ENCODE results near the gene CD19. TPM values are rescaled to one million over a fixed set of nuclear protein-coding genes. Genes with fewer than 3 reads are reported as not detected.

The CD19 gene
- total and polyA plus RNA-seq, 12 donors, result 0.06 to 0.19 TPM; not detected in 10

DNA sequence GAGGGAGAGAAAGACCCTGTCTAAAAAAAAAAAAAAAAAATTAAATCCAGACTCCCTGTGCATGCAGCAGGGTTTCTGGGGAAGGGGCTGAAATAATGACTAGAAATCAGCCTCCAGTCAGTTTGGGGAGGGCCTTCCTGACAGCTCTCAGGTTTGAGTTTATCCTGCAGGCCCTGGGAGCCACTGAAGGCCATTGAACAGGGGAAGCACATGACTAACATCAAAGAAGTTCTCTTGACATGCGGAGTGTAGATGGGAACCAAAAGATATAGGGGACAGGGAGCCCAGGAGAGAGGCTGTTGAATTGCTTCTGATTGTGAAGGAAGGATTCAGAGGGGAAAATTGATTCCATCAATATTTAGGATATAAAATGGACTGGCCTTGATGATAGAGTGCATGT is 4.0 kb upstream of the CD19 start:
- TF ChIP-seq, protein P1, sequence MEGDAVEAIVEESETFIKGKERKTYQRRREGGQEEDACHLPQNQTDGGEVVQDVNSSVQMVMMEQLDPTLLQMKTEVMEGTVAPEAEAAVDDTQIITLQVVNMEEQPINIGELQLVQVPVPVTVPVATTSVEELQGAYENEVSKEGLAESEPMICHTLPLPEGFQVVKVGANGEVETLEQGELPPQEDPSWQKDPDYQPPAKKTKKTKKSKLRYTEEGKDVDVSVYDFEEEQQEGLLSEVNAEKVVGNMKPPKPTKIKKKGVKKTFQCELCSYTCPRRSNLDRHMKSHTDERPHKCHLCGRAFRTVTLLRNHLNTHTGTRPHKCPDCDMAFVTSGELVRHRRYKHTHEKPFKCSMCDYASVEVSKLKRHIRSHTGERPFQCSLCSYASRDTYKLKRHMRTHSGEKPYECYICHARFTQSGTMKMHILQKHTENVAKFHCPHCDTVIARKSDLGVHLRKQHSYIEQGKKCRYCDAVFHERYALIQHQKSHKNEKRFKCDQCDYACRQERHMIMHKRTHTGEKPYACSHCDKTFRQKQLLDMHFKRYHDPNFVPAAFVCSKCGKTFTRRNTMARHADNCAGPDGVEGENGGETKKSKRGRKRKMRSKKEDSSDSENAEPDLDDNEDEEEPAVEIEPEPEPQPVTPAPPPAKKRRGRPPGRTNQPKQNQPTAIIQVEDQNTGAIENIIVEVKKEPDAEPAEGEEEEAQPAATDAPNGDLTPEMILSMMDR (IDR thresholded peaks at IDR 0.05), result no peak
- Histone ChIP-seq H3K27ac (no peak overlapping the region), H3K36me3 (peaks cover 0 to 8% (median 0%) of the 10 kb centered on the region in 9 donors), H3K9me3 (no peaks in the 10 kb centered on the region), H3K4me1 (peaks cover 2 to 20% (median 11%) of the 10 kb centered on the region in 9 donors), H3K27me3 (no peaks in the 10 kb centered on the region), H3K4me3 (no peak overlapping the region)
- WGBS, 2 donors, result 83 to 86% methylated on average over 1 of the region's 1 CpG
- no peak for DNase-seq
- intact Hi-C loops (cut with DNase I), result loop anchor here in 6 of 10 donors (5.0 to 10.0 kb wide), 5 partner anchors 53 to 443 kb away; partner anchors contain the start of genes SH2B1 (in 3 of the 6), ATP2A1 (in 2 of the 6) and ATXN2L (in 2 of the 6)
- ATAC-seq, result no peak

DNA sequence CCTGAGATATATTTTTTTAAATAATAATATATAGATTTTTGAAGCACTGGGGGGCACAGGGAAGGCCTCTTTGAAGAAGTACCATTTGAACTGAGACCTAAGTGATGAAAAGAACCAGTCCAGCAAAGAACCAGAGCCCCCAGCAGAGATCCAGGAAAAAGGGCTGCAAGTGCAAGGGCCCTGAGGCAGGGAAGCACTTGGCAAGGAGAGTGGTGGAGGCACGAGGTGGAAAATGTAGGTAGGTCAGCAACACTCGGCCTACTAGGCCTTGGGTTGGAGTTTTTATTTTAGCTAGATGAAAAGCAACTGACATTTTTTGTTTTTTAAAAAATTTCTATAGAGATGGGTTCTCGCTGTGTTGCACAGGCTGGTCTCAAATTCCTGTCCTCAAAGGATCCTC is 1.6 kb upstream of the CD19 start:
- Histone ChIP-seq H3K4me1 (peaks cover 0 to 9% (median 3%) of the 10 kb centered on the region in 9 donors), H3K4me3 (no peak overlapping the region), H3K36me3 (no peaks in the 10 kb centered on the region), H3K27me3 (no peaks in the 10 kb centered on the region), H3K27ac (no peak overlapping the region), H3K9me3 (no peaks in the 10 kb centered on the region)
- no peak for ATAC-seq
- DNase-seq, result no peak
- TF ChIP-seq, protein P1 (IDR thresholded peaks at IDR 0.05), result no peak
- 89 to 93% methylated on average over 3 of the region's 3 CpGs for WGBS, 2 donors
- intact Hi-C loops (cut with DNase I), result loop anchor here in 1 of 10 donors (10.0 kb wide), 1 partner anchor 105 kb away; the partner anchor contains the start of gene ATXN2L

DNA sequence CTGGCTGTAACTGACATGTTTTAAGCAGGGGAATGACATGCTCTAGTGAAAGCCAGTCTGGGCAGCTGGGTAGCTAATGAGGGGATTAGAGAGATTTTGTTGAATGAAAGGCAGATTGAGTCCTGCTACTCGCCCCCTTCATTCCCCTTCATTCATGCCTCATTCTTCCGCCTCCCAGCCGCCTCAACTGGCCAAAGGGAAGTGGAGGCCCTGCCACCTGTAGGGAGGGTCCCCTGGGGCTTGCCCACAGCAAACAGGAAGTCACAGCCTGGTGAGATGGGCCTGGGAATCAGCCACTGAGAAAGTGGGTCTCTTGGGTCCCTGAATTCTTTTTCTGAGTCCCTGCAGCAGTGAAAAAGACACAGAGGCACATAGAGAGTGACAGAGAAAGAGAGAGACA is 1.1 kb upstream of the CD19 start:
- H3K9me3 ChIP-seq, result no peaks in the 10 kb centered on the region
- no peak for DNase-seq
- no peaks in the 10 kb centered on the region for H3K27me3 ChIP-seq
- no peak for ATAC-seq
- TF ChIP-seq, protein P1 (IDR thresholded peaks at IDR 0.05), result no peak
- intact Hi-C loops (cut with DNase I), result loop anchor here in 1 of 10 donors (10.0 kb wide), 1 partner anchor 106 kb away; the partner anchor contains the start of gene ATXN2L
- no peak overlapping the region for H3K4me3 ChIP-seq
- 66 to 79% methylated on average over 3 of the region's 3 CpGs for WGBS, 2 donors
- no peaks in the 10 kb centered on the region for H3K36me3 ChIP-seq
- peaks cover 0 to 6% (median 3%) of the 10 kb centered on the region in 9 donors for H3K4me1 ChIP-seq
- H3K27ac ChIP-seq, result no peak overlapping the region

DNA sequence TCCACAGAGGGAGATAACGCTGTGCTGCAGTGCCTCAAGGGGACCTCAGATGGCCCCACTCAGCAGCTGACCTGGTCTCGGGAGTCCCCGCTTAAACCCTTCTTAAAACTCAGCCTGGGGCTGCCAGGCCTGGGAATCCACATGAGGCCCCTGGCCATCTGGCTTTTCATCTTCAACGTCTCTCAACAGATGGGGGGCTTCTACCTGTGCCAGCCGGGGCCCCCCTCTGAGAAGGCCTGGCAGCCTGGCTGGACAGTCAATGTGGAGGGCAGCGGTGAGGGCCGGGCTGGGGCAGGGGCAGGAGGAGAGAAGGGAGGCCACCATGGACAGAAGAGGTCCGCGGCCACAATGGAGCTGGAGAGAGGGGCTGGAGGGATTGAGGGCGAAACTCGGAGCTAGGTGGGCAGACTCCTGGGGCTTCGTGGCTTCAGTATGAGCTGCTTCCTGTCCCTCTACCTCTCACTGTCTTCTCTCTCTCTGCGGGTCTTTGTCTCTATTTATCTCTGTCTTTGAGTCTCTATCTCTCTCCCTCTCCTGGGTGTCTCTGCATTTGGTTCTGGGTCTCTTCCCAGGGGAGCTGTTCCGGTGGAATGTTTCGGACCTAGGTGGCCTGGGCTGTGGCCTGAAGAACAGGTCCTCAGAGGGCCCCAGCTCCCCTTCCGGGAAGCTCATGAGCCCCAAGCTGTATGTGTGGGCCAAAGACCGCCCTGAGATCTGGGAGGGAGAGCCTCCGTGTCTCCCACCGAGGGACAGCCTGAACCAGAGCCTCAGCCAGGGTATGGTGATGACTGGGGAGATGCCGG is 769 bp downstream of the CD19 start:
- WGBS, 2 donors, result 85 to 86% methylated on average over 20 of the region's 20 CpGs
- DNase-seq, result no peak
- H3K27ac ChIP-seq, result no peak overlapping the region
- TF ChIP-seq, protein P1 (IDR thresholded peaks at IDR 0.05), result no peak
- ATAC-seq, result no peak
- no peaks in the 10 kb centered on the region for H3K9me3 ChIP-seq
- peaks cover 0 to 2% (median 0%) of the 10 kb centered on the region in 7 donors for H3K27me3 ChIP-seq
- H3K4me1 ChIP-seq, result peaks cover 0 to 10% (median 4%) of the 10 kb centered on the region in 9 donors
- intact Hi-C loops (cut with DNase I), result loop anchor here in 1 of 10 donors (10.0 kb wide), 1 partner anchor 108 kb away; the partner anchor contains the start of gene ATXN2L
- H3K4me3 ChIP-seq, result no peak overlapping the region
- H3K36me3 ChIP-seq, result no peaks in the 10 kb centered on the region
